Stimulated activated CD4-positive, alpha-beta T cell treated with anti-CD3 and anti-CD28 coated beads, Interleukin-15, amount 100 ng/mL, for 48 hours (primary cell): ENCODE data around the gene SLC39A11.

Source experiments
- DNase-seq, 2 donors: peaks; one replicate each; pipeline ENCODE4 v3.0.0-alpha.2; 2020; ENCODE audit warnings: low read depth in 2 of 2

Gene SLC39A11

DNA sequence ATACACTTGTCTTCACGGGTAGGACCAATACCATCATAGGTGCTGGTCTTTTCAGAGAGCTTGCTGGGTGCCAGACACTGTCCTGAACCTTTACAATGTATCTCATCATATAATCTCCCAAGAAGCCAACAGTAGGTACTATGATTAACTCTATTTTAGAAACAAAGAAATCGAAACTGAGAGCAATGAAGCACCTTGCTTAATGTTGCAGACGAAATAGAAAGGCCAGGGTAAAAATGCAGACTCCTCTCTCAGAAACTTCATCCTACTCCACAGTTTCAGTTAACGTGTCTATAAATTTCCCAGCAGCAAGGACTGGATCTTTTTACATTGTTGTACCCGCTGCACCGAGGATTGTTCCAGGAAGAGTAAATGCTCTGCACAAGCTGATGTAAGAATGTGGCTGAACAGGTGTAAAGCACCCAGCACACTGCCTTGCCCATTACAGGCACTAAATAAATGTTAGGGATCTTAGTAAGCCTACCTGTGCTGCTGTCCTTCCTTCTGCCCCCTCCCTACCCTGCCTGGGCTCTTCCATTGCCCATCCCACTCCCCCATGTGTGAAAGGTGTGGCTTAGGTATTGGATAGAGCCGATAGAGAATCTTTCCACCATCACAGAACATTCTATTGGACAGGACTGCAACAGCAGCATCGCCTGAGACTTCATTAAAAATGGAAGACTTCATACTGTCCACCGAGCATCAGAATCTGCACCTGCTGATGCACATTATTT lies 495.0 kb downstream of the SLC39A11 start:
- no peak for DNase-seq
